IPS-18a (cell line): ENCODE measurements around the gene METTL1.

Experiments used
- H3K27ac ChIP-seq: one replicate; pipeline ENCODE4 v1.5.1; 2013; ENCODE audit warnings: low read length
- H3K27me3 ChIP-seq: one replicate; pipeline ENCODE4 v1.6.1; 2013; ENCODE audit warnings: mild to moderate bottlenecking, low read length; ENCODE audit not compliant: control insufficient read depth, insufficient read depth
- H3K36me3 ChIP-seq: one replicate; pipeline ENCODE4 v1.6.1; 2013; ENCODE audit warnings: low read depth, low read length; ENCODE audit not compliant: control insufficient read depth
- H3K4me1 ChIP-seq: one replicate; pipeline ENCODE4 v1.6.1; 2013; ENCODE audit warnings: low read depth, low read length; ENCODE audit not compliant: control insufficient read depth
- H3K4me3 ChIP-seq: one replicate; pipeline ENCODE4 v1.5.1; 2013; ENCODE audit warnings: low read length
- H3K9ac ChIP-seq: one replicate; pipeline ENCODE4 v1.6.1; 2013; ENCODE audit warnings: mild to moderate bottlenecking, low read length, moderate library complexity
- H3K9me3 ChIP-seq: one replicate; pipeline ENCODE4 v1.6.1; 2013; ENCODE audit warnings: low read depth, low read length; ENCODE audit not compliant: control insufficient read depth

METTL1 gene

DNA sequence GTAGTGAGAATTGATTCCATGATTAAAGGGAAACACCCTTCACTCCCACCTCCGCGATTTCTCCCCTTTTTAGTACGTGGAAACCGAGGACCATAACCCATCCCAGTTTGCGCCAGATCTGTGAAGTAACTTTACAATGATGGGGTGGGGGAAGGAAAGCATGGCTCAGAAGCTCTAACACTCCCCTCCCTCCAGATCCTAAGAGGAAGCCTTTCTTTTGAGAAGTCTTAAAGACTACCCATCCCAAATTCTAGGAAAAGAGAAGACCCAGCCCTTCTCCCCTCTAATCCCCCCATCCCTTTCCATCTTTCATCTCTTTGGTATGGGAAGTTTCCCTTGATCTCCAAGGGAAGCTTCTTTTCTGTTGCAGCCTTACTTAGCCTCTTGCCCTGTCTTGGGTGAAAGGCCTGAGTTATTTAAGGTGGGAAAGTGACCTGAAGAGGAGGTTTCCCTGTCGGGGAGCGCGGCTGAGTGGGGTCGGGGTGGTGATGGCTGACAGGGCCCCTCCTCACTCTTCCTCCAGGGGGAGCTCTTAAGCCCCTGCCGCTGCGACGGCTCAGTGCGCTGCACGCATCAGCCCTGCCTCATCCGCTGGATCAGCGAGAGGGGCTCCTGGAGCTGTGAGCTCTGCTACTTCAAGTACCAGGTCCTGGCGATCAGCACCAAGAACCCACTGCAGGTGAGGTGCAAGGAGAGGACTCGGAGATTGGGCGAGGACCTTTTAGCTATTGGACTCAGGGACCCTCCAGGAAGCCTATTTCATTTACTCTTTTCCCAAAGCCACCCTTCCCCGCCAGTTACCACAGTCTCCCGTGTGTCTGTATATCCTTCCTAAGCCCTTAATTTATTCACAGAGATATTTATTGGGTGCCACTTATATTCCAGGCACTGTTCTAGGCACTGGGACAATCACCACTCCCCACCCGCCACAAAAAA is 15.2 kb downstream of the METTL1 start:
- Histone ChIP-seq H3K4me3 (peak overlapping the region; percentile 48), H3K27me3 (peaks cover 44% of the 10 kb centered on the region), H3K9ac (no peak overlapping the region), H3K4me1 (peaks cover 17% of the 10 kb centered on the region), H3K27ac (no peak overlapping the region), H3K9me3 (no peaks in the 10 kb centered on the region), H3K36me3 (no peaks in the 10 kb centered on the region)

DNA sequence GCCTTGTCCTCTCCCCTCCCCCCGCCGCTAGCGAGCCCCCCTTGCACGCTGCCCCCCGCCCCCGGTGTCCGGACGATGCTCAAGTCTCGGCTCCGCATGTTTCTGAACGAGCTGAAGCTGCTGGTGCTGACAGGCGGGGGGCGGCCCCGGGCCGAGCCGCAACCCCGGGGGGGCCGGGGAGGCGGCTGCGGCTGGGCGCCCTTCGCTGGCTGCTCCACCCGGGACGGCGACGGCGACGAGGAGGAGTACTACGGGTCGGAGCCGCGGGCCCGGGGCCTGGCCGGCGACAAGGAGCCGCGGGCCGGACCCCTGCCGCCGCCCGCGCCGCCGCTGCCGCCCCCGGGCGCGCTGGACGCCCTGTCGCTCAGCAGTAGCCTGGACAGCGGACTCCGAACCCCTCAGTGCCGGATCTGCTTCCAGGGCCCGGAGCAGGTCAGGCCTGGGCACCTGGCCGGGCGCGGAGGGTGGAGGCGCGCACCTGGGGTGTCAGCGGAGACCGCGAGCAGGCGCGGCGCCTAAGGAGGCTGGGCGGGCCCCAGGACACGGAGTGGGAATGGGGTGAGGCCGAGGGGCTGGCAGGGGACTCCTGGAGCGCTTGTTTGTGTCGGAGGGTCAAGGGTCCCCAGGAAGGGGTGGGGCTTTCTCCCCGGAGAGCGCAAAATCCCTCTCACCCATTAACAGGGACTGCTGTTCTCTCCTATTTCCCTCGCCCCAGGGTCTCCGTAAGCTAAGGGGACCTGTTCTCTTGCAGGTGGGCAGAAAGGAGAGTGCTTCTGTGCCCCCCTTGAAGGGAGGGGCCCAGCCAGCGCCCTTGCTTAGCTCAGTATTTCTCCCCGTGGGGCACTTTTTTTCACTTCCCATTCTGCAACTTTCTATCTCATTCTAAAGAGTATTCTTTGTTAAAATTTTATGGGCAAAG is 16.2 kb downstream of the METTL1 start:
- no peak overlapping the region for H3K27ac ChIP-seq
- H3K9me3 ChIP-seq = no peaks in the 10 kb centered on the region
- H3K36me3 ChIP-seq = peaks cover 2% of the 10 kb centered on the region
- H3K4me1 ChIP-seq = peaks cover 17% of the 10 kb centered on the region
- H3K4me3 ChIP-seq = peak overlapping the region; percentile 48
- no peak overlapping the region for H3K9ac ChIP-seq
- peaks cover 44% of the 10 kb centered on the region for H3K27me3 ChIP-seq

DNA sequence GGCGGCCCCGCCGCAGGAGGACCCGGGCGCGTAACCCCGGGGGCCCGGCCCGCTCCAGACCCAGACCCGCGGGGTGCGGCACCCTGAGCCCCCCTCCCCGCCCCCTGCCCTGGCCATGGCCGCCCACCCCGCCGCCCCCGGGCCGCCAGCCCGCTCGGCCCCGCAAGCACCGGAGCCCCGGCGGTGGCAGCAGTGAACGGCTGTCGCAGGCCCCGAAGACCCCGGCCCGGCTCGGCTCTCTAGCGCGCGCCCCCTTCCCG is 16.8 kb downstream of the METTL1 start:
- Histone ChIP-seq H3K9ac (no peak overlapping the region), H3K27ac (no peak overlapping the region), H3K36me3 (peaks cover 8% of the 10 kb centered on the region), H3K4me1 (peaks cover 17% of the 10 kb centered on the region), H3K9me3 (no peaks in the 10 kb centered on the region), H3K4me3 (no peak overlapping the region), H3K27me3 (peaks cover 44% of the 10 kb centered on the region)

DNA sequence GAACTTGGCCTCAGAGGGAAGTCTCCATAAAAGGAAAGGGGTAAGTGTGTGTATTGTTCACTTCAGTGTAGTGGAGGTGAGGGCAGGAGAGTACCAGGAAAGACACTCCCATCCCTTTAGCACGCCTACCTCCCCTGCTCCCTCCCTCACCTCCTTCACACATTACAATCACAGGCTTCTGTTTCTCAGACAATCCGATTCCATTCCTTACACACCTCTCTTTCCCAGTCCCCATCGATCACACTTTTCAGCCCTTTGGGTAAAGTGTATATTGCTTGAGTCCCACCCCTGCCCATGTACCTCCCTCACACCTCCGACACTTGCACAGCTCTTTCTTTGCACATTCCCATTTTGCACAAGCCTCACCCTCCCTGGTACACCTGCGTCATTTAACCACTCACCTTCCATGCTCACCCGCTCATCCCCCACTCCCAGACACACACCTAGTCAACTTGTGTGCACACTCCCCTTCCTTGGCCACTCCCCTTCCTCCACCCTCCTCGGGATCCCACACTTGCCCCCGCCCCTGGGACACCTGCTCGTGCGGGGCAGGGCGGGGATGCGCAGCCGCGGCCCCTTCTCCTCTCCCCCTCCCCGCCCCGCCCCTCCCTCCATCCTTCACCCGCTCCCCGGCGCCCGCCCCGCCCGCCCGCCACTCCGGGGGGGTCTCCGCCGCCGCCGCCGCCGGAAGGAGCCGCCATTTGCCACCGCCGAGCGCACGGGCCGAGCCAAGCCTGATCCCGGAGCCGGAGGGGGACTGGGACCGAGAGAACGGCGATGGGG is 17.3 kb downstream of the METTL1 start, which contains the start of gene MARCHF9:
MARCHF9 (plus strand) TSS at position 693 of the 783 bp plus-strand sequence. CDS start 426 bp downstream, outside the sequence.
- H3K4me3 ChIP-seq = peak within 1 kb of the TSS; percentile 74
- H3K36me3 ChIP-seq = peaks cover 10% of the 10 kb centered on the region
- no peak within 1 kb of the TSS for H3K9ac ChIP-seq
- no peaks in the 10 kb centered on the region for H3K9me3 ChIP-seq
- H3K27me3 ChIP-seq = peaks cover 44% of the 10 kb centered on the region
- peaks cover 17% of the 10 kb centered on the region for H3K4me1 ChIP-seq
- no peak within 1 kb of the TSS for H3K27ac ChIP-seq

GRCh38 chr12:57753756-57754337 is 18.1 kb downstream of the METTL1 start:
- peak overlapping the region; percentile 74 for H3K4me3 ChIP-seq
- H3K9me3 ChIP-seq = no peaks in the 10 kb centered on the region
- H3K27me3 ChIP-seq = peaks cover 44% of the 10 kb centered on the region
- peaks cover 17% of the 10 kb centered on the region for H3K4me1 ChIP-seq
- peaks cover 18% of the 10 kb centered on the region for H3K36me3 ChIP-seq
- no peak overlapping the region for H3K9ac ChIP-seq
- H3K27ac ChIP-seq = no peak overlapping the region

GRCh38 chr12:57752668-57753000 is 19.3 kb downstream of the METTL1 start:
- H3K27me3 ChIP-seq = peaks cover 41% of the 10 kb centered on the region
- H3K9ac ChIP-seq = no peak overlapping the region
- peaks cover 17% of the 10 kb centered on the region for H3K4me1 ChIP-seq
- H3K27ac ChIP-seq = no peak overlapping the region
- H3K4me3 ChIP-seq = peak overlapping the region; percentile 43
- H3K36me3 ChIP-seq = peaks cover 27% of the 10 kb centered on the region
- no peaks in the 10 kb centered on the region for H3K9me3 ChIP-seq

DNA sequence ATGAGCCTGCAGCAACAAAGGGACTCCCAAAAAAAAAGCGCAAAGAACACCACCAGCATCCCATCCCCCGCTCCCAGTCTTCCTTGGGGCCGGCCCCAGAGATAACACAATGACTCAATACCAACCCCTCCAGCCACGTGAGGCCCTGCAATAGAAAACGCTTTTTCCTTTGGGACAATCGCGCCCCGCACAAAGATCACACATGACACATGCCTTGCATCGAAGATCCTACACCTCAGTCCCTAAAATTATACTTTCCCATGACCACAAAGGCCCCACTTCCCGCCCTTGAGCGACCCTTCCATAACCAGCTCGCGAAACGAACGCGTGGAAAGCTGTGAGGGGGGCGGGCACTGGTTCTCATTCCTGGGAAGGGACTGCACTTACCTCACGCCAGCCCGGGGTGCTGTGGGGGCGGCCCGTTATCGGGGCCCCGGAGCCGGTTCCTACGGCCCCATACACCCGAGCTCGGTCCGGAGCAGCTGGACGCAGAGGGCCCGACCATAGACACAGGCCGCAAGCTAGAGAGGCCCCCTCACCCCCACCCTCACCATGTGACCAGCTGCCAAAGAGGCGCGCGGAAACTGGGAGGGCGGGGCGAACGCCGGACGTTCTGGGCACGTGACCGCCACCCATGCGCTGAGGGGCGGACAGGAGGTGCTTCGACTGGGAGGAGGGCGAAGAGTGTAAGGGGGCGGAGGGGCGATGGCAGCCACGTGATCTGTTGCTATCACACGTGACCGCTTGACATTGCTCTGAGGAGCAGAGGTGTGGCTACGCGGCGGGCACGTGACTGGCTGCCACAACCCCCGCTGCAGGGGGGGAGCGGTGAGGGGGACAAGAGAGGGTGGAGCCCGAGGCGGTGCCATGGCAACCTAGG is 19.9 kb downstream of the METTL1 start, which contains the start of gene CDK4:
CDK4 (minus strand) TSS at position 523 of the 880 bp plus-strand sequence. CDS start 593 bp downstream, outside the sequence.
- Histone ChIP-seq H3K4me3 (peak within 1 kb of the TSS; percentile 99), H3K9ac (peak within 1 kb of the TSS; percentile 100), H3K9me3 (no peaks in the 10 kb centered on the region), H3K36me3 (peaks cover 33% of the 10 kb centered on the region), H3K4me1 (peaks cover 17% of the 10 kb centered on the region), H3K27me3 (peaks cover 35% of the 10 kb centered on the region), H3K27ac (peak within 1 kb of the TSS; percentile 88)

GRCh38 chr12:57751432-57751787 is 20.5 kb downstream of the METTL1 start:
- H3K36me3 ChIP-seq = peaks cover 39% of the 10 kb centered on the region

GRCh38 chr12:57750561-57751431 is 21.1 kb downstream of the METTL1 start:
- Histone ChIP-seq H3K4me1 (peaks cover 11% of the 10 kb centered on the region), H3K36me3 (peaks cover 41% of the 10 kb centered on the region), H3K27ac (peak overlapping the region; percentile 88), H3K4me3 (peak overlapping the region; percentile 99), H3K9ac (peak overlapping the region; percentile 100), H3K9me3 (no peaks in the 10 kb centered on the region), H3K27me3 (peaks cover 22% of the 10 kb centered on the region)

More at GRCh38 chr12:57751432-57751787, 20.5 kb downstream of the METTL1 start:
- Histone ChIP-seq H3K27me3 (peaks cover 28% of the 10 kb centered on the region), H3K9ac (peak overlapping the region; percentile 100), H3K27ac (peak overlapping the region; percentile 88), H3K4me1 (peaks cover 15% of the 10 kb centered on the region), H3K9me3 (no peaks in the 10 kb centered on the region), H3K4me3 (peak overlapping the region; percentile 99)
